Thyroid gland (tissue), 4 donors: ENCODE measurements around the gene DLGAP5. TPM values are rescaled to one million over a fixed set of nuclear protein-coding genes. Genes with fewer than 3 reads are reported as not detected.
A peak's percentile ranks its signal among the peaks of the same experiment; 100 is the strongest.

ENCODE experiments used
- DNase-seq, 2 donors: peaks; one replicate each; pipeline ENCODE4 v3.0.0-alpha.2; 2019
- H3K27ac ChIP-seq, 3 donors: fragments of 200-600 bp; sonication (generic); 1 replicate in 2 of 3; 2 replicates in 1 of 3; pipeline ENCODE4 v1.5.1; 2016 to 2019; ENCODE audit warnings: mild to moderate bottlenecking in 1 of 3, moderate library complexity in 1 of 3
- H3K27me3 ChIP-seq: fragments of 200-600 bp; sonication (generic); one replicate; pipeline ENCODE4 v1.5.1; 2019
- H3K36me3 ChIP-seq, 2 donors: fragments of 200-600 bp; sonication (generic); one replicate each; pipeline ENCODE4 v1.5.1; 2016 to 2019
- H3K4me1 ChIP-seq, 2 donors: fragments of 200-600 bp; sonication (generic); one replicate each; pipeline ENCODE4 v1.5.1; 2017 to 2019
- H3K4me3 ChIP-seq, 3 donors: fragments of 200-600 bp; sonication (generic); replicated peaks in 1 of 3; 1 replicate in 2 of 3; 2 replicates in 1 of 3; pipeline ENCODE4 v1.5.1; 2016; ENCODE audit warnings: mild to moderate bottlenecking in 1 of 3
- H3K9me3 ChIP-seq: fragments of 200-600 bp; sonication (generic); one replicate; pipeline ENCODE4 v1.5.1; 2017
- CTCF ChIP-seq, 6 experiments: fragments of 200-600 bp in 3 of 6; fragments of 450-650 bp in 3 of 6; sonication (generic) in 3 of 6; IDR thresholded peaks; one replicate each; pipeline ENCODE4 v1.5.1; 2016 to 2019; ENCODE audit warnings: antibody characterized with exemption in 6 of 6, mild to moderate bottlenecking in 2 of 6, inconsistent platforms in 1 of 6, moderate library complexity in 1 of 6
- POLR2A ChIP-seq, 2 donors: fragments of 450-650 bp; IDR thresholded peaks; one replicate each; pipeline ENCODE4 v1.6.1; 2017; ENCODE audit warnings: antibody characterized with exemption in 2 of 2, mild to moderate bottlenecking in 2 of 2, moderate library complexity in 1 of 2
- WGBS, 2 donors: methylation state at CpG; one replicate each; pipeline ENCODE4 v1.1.5; 2017; 5-methylcytosine and 5-hydroxymethylcytosine counted together
- intact Hi-C: fragments of 100-400 bp; cut with DNase I; formaldehyde crosslinking; loops from one replicate; pipeline ENCODE4 v1.15.1; 2023
- total RNA-seq, 4 donors: library from RNA; depleted of rRNA; stranded (reverse); fragments of >200 nt; gene quantifications; one replicate each; pipeline ENCODE4 v1.2.3, GENCODE V29; 2016

DLGAP5 gene
- total RNA-seq, 4 donors from 2014 or later = 0.22 to 0.42 (median 0.27) TPM; not detected in 1

GRCh38 chr14:55128386-55129085 is 62.8 kb downstream of the DLGAP5 start:
- TF ChIP-seq CTCF (IDR thresholded peaks at IDR 0.05) = no peak
- TF ChIP-seq POLR2A (IDR thresholded peaks at IDR 0.05) = no peak
- Histone ChIP-seq H3K4me1 (peaks cover 3 to 15% of the 10 kb centered on the region in 2 donors), H3K27me3 (no peaks in the 10 kb centered on the region), H3K27ac (peak overlapping the region; percentile 67 to 93 (median 81)), H3K36me3 (no peaks in the 10 kb centered on the region), H3K9me3 (no peaks in the 10 kb centered on the region), H3K4me3 (peak overlapping the region; percentile 3 to 83 (median 53))
- WGBS, 2 donors = 25 to 35% methylated on average over 12 to 16 of the region's 20 CpGs
- intact Hi-C loops = loop anchor here (5.0 kb wide), 1 partner anchor 36 kb away; no protein-coding TSS in a partner anchor
- no peak for DNase-seq

- H3K9me3 ChIP-seq = no peaks in the 10 kb centered on the region
- no peaks in the 10 kb centered on the region for H3K27me3 ChIP-seq
- TF ChIP-seq POLR2A (IDR thresholded peaks at IDR 0.05) (no peak), CTCF (IDR thresholded peaks at IDR 0.05) (no peak)
- 50 to 86% methylated on average over 2 of the region's 2 CpGs for WGBS, 2 donors
- no peak overlapping the region for H3K27ac ChIP-seq
- peaks cover 9 to 23% of the 10 kb centered on the region in 2 donors for H3K4me1 ChIP-seq
- no peak for DNase-seq
- intact Hi-C loops = loop anchor here (5.0 kb wide), 1 partner anchor 35 kb away; no protein-coding TSS in a partner anchor
- no peak overlapping the region for H3K4me3 ChIP-seq
- no peaks in the 10 kb centered on the region for H3K36me3 ChIP-seq
Observed at GRCh38 chr14:55127460-55127951, 63.9 kb downstream of the DLGAP5 start.

DNA sequence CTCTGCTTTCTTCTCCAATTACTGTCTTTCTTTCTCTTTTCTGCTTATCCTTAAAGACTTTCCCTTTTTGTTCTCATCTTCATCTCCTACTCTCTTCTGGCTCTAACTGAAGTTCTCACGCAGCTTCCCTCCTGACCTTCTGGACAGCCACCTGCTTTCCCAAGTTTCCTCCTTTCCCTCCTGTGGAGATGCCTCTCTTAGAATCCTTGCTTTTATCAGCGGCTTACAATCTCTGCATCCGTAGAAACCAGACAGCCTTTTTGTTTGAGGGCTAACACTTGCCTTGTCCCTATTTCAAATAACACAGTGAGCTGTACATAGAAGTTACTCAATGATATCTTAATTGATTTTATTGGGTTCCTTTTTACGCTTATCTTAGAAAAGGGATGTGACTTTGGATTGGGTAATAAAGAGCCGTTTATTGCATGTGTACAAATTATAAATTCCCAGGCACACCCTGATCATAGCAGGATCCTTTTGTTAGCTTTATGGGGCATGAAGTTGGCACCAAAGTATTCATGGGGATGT is 64.4 kb downstream of the DLGAP5 start:
- intact Hi-C loops = loop anchor here (5.0 kb wide), 1 partner anchor 35 kb away; no protein-coding TSS in a partner anchor
- no peak for DNase-seq
- no peak overlapping the region for H3K4me3 ChIP-seq
- H3K36me3 ChIP-seq = no peaks in the 10 kb centered on the region
- H3K4me1 ChIP-seq = peaks cover 12 to 27% of the 10 kb centered on the region in 2 donors
- WGBS, 2 donors = 90 to 91% methylated on average over 5 of the region's 5 CpGs
- H3K27me3 ChIP-seq = no peaks in the 10 kb centered on the region
- H3K27ac ChIP-seq = no peak overlapping the region
- TF ChIP-seq CTCF (IDR thresholded peaks at IDR 0.05) (no peak), POLR2A (IDR thresholded peaks at IDR 0.05) (no peak)
- H3K9me3 ChIP-seq = no peaks in the 10 kb centered on the region

DNA sequence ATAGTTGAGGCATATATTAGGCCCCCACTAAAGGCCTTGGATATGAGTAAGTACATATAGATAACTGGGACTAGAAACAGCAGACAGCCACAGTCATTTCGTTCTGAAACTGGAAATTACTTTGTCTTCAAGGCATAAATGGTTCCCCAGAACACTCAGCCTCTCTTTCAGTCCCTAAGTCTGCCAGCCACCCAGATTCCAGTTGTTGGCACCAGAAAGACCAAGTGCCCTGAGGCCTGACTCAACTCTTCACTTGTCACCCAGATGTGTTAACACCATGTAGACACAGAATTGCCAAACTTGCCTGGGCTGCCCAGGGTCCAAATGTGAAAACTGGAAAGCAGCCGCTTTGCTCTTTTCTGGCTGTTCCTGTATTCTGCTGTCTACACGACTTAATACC is 65.4 kb downstream of the DLGAP5 start:
- intact Hi-C loops = loop anchor here (5.0 kb wide), 1 partner anchor 34 kb away; no protein-coding TSS in a partner anchor

More for the DNA sequence above, 65.4 kb downstream of the DLGAP5 start:
- H3K9me3 ChIP-seq = no peaks in the 10 kb centered on the region
- TF ChIP-seq POLR2A (IDR thresholded peaks at IDR 0.05) = no peak
- no peak for TF ChIP-seq CTCF (IDR thresholded peaks at IDR 0.05)
- no peak overlapping the region for H3K4me3 ChIP-seq
- H3K27ac ChIP-seq = no peak overlapping the region
- H3K27me3 ChIP-seq = no peaks in the 10 kb centered on the region
- WGBS, 2 donors = 83 to 85% methylated on average over 3 of the region's 3 CpGs
- H3K36me3 ChIP-seq = no peaks in the 10 kb centered on the region
- DNase-seq = no peak
- peaks cover 9 to 27% of the 10 kb centered on the region in 2 donors for H3K4me1 ChIP-seq
